HG02588 (cell line): ENCODE measurements around the gene RNF123.

ENCODE experiments used
- ATAC-seq: cut with Tn5 transposase; IDR thresholded peaks from one replicate; pipeline ENCODE4 v1.9.1; 2021; ENCODE audit warnings: mild to moderate bottlenecking, moderate library complexity; ENCODE audit not compliant: unreplicated experiment

The RNF123 gene

GRCh38 chr3:49717211-49717958 lies 28.0 kb downstream of the RNF123 start:
- no peak for ATAC-seq

- ATAC-seq = no peak
Measured at GRCh38 chr3:49717959-49718857, 28.9 kb downstream of the RNF123 start.

- no peak for ATAC-seq
Measured at GRCh38 chr3:49718858-49719213, 29.5 kb downstream of the RNF123 start.

DNA sequence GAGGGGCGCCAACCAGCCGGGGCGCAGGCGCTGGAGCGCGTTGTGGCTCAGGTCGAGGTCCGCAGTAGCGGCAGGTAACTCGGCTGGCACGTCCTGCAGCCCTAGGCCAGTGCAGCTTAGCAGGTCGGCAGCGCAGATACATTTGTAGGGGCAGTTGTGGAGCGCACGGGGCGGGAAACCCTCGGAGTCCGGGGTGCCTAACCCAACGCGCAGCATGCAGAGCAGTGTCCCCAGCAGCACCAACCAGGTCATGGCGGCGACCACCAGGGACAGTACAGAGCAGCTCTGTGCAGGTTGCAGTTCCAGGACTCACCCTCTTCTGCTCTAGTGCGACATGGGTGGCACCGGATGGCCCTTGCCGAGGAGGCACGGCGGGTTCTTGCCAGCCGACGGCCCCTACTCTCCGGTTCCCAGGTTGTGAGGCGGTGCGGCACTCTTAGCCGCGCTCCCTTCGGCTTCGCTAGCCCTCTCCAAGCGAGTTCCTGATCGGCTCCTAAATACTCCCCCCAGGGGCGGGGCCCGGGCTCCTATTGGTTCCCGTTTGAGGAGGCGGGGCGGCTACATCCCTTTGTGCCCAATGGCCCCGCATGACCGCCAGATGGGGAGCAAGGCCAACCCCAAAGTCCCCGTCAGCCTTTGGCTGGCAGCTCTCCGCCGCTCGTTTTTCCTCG lies 30.0 kb downstream of the RNF123 start, which contains the start of gene AMIGO3:
AMIGO3 (minus strand) TSS at position 471 of the 671 bp plus-strand sequence; CDS start at position 252, 219 bp downstream.
- peak; percentile 43 for ATAC-seq

DNA sequence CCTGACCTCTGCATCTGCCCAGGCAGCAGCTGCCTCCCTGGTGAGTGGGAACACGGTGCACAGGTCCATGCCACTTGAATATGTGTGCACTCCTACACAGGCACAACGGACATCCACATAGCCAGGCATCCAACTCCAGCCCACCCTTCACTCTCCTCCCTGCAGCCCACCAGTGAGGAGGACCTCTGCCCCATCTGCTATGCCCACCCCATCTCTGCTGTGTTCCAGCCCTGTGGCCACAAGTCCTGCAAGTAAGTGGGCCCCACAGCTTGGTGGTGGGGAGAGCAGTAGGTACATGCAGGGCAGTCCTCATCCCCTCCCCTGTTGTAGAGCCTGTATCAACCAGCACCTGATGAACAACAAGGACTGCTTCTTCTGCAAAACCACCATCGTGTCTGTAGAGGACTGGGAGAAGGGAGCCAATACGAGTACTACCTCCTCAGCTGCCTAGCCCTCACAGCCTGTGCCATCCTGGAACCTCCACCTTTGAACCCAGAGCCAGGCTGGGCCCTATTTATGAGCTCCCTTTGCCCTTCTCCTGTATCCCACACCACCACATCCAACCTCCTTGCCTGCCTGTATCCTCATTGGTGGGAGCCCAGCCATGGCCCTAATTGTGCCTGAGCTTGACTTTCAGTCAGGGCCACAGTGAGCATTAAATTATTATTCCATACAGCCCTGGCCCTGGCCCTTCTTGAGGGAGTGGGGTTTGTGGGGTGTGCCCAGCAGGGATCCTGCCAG lies 31.7 kb downstream of the RNF123 start:
- ATAC-seq = no peak

GRCh38 chr3:49721596-49721895 lies 32.2 kb downstream of the RNF123 start:
- no peak for ATAC-seq

GRCh38 chr3:49721896-49722781 lies 32.8 kb downstream of the RNF123 start:
- no peak for ATAC-seq

DNA sequence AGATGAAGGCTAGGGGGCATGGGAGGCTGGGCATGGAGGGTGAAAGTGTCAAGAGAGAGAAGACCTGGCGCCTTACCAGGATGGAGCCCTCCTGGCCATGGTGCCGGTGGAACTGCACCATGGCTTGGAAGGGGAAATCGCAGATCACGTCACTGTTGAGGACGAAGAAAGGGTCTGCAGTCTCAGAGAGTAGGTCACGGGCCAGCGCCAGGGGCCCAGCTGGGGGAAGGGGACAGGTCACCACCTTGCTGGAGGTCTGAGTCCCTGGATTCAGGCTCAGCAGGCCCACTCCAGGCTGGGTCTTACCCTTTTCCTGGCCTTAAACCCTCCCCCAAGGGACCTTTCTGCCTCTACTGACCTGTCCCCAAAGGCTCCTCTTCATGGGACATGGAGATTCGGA lies 33.5 kb downstream of the RNF123 start:
- no peak for ATAC-seq

GRCh38 chr3:49723296-49723627 lies 33.9 kb downstream of the RNF123 start:
- no peak for ATAC-seq

GRCh38 chr3:49723628-49724551 lies 34.5 kb downstream of the RNF123 start, which contains the start of gene GMPPB:
TSS of gene GMPPB (minus strand) at chr3:49723951. CDS start at chr3:49723726, 225 bp downstream.
- peak; percentile 80 for ATAC-seq

- ATAC-seq = no peak
Measured at GRCh38 chr3:49724586-49724985, 35.2 kb downstream of the RNF123 start.

- ATAC-seq = no peak
Measured at GRCh38 chr3:49725906-49726681, 36.7 kb downstream of the RNF123 start.

- ATAC-seq = no peak
Measured at GRCh38 chr3:49727154-49727923, 38.0 kb downstream of the RNF123 start.

DNA sequence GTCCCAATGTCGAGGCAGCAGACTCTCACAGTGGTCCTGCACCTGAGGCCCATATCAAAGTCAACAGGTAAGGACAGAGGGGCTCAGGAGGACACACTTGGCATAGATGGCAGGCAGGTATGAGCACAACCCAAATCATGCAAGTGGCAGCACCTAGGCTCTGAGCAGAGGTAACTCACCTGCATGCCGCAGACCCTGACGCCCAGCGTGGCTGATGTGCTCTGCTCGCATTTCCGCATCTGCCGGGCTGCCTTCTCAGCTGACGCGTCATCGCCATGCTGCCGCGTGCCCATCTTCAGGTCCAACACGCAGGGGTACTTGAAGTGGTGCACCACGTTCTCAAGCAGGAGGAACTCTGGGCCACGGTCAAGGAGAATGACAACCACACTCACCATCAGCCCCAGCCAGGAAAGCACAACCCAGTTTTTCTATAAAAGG lies 38.6 kb downstream of the RNF123 start:
- ATAC-seq = no peak

DNA sequence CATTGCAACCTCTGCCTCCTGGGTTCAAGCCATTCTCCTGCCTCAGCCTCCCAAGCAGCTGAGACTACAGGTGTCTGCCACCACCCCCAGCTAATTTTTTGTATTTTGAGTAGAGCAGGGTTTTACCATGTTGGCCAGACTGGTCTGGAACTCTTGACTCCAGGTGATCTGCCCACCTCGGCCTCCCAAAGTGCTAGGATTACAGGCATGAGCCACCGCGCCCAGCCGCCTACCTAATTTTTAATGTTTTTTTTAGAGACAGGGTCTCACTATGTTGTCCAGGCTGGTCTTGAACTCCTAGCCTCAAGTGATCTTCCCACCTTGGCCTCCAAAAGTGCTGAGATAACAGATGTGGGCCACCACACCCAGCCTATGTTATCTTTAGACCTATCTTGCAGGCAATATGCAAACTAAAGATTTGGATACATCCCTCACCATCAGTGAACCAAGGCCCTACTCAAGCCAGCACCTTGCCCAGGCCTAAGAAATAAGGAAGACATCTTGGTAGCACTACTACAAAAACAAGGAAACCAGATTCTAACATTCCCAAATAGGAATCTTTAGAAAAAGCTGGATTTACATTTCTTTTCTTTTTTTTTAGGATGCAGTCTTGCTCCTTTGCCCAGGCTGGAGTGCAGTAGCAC lies 40.7 kb downstream of the RNF123 start:
- no peak for ATAC-seq

GRCh38 chr3:49732597-49732996 lies 43.2 kb downstream of the RNF123 start:
- no peak for ATAC-seq

GRCh38 chr3:49733551-49733950 lies 44.2 kb downstream of the RNF123 start:
- no peak for ATAC-seq
